ENCODE data around the gene SLC26A5. TPM values are rescaled to one million over a fixed set of nuclear protein-coding genes. Genes with fewer than 3 reads are reported as not detected.
"Not testable (repeated sequence)": the region's sequence is repeated elsewhere in the genome, so short reads cannot be mapped to it uniquely, and the experiment has no call there.

The SLC26A5 gene, protein sequence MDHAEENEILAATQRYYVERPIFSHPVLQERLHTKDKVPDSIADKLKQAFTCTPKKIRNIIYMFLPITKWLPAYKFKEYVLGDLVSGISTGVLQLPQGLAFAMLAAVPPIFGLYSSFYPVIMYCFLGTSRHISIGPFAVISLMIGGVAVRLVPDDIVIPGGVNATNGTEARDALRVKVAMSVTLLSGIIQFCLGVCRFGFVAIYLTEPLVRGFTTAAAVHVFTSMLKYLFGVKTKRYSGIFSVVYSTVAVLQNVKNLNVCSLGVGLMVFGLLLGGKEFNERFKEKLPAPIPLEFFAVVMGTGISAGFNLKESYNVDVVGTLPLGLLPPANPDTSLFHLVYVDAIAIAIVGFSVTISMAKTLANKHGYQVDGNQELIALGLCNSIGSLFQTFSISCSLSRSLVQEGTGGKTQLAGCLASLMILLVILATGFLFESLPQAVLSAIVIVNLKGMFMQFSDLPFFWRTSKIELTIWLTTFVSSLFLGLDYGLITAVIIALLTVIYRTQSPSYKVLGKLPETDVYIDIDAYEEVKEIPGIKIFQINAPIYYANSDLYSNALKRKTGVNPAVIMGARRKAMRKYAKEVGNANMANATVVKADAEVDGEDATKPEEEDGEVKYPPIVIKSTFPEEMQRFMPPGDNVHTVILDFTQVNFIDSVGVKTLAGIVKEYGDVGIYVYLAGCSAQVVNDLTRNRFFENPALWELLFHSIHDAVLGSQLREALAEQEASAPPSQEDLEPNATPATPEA
- polyA plus RNA-seq (2011; rRNA removed), result not detected in 2 replicates
- not detected in 2 replicates for polyA minus RNA-seq (2011; rRNA and poly(A)+ RNA removed)

DNA sequence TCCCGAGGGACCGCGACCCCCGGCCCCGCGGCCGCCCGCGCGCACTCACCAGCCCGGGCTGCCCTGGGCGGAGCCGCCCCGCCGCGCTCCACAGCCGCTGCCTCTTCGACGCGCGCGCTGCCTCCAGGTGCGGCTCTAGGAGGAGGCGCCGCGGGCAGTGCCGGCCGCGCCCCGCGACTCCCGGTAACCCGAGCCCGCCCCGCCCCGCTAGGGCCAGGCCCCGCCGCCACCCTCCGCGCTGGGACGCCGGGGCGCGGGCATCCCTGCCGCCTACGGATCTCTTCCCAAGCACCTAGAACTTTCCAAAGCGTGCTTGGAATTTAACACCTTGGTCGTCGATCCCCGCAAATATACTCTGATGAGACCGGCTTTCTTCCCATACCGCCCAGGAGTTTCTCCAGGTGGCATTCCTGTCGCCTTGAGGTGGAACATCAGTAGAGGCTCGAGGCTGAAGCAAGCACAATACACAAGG is at the start of gene SLC26A5:
SLC26A5 (minus strand) TSS at position 159 of the 472 bp plus-strand sequence. CDS start 24,693 bp downstream, outside the sequence.
- ChIA-PET CTCF (interaction anchor here (1.4 kb wide), 1 partner anchor 28 kb away, joined by 5 read pairs; no protein-coding TSS in a partner anchor), POLR2A (no interaction called here)
- Histone ChIP-seq H3K27me3 (ENCODE audit: control insufficient read depth, insufficient read depth, low read length) (peaks cover 8% of the 10 kb centered on the region), H3K4me3 (ENCODE audit: low read depth, low read length) (peak within 1 kb of the TSS; percentile 21), H3K36me3 (ENCODE audit: control insufficient read depth, insufficient read depth, low read length) (no peaks in the 10 kb centered on the region)
- no peak for DNase-seq (ENCODE audit: low read depth)
- TF ChIP-seq, protein P1, sequence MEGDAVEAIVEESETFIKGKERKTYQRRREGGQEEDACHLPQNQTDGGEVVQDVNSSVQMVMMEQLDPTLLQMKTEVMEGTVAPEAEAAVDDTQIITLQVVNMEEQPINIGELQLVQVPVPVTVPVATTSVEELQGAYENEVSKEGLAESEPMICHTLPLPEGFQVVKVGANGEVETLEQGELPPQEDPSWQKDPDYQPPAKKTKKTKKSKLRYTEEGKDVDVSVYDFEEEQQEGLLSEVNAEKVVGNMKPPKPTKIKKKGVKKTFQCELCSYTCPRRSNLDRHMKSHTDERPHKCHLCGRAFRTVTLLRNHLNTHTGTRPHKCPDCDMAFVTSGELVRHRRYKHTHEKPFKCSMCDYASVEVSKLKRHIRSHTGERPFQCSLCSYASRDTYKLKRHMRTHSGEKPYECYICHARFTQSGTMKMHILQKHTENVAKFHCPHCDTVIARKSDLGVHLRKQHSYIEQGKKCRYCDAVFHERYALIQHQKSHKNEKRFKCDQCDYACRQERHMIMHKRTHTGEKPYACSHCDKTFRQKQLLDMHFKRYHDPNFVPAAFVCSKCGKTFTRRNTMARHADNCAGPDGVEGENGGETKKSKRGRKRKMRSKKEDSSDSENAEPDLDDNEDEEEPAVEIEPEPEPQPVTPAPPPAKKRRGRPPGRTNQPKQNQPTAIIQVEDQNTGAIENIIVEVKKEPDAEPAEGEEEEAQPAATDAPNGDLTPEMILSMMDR (IDR thresholded peaks at IDR 0.05; ENCODE audit: insufficient read depth, low read depth, low read length), result no peak

DNA sequence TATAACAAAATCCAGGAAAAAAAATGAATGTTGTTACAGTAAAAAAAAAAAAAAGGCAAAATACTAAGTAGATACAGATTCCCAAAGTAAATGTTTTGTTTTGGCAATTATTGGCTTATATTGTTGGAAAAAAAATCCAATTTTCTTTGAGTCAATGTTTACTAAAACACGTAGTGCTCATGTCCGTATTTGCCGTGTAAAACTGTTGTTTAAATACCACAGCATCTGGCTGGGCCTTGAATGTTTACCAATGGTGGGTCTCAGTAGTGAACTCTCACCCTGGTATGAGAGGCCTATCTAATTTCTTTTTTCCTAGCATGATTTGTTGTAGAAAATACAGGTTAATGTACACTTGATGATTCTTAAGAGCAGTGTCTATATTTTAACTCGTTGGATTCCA is 41.4 kb upstream of the SLC26A5 start:
- DNase-seq (ENCODE audit: low read depth), result no peak
- POLR2A ChIA-PET, result no interaction called here
- H3K36me3 ChIP-seq (ENCODE audit: control insufficient read depth, insufficient read depth, low read length), result no peaks in the 10 kb centered on the region
- no peaks in the 10 kb centered on the region for H3K27me3 ChIP-seq (ENCODE audit: control insufficient read depth, insufficient read depth, low read length)
- CTCF ChIA-PET, result no interaction called here
- TF ChIP-seq, protein P1 (IDR thresholded peaks at IDR 0.05; ENCODE audit: insufficient read depth, low read depth, low read length), result no peak
- no peak overlapping the region for H3K4me3 ChIP-seq (ENCODE audit: low read depth, low read length)

GRCh38 chr7:103486873-103487272 is 40.9 kb upstream of the SLC26A5 start:
- DNase-seq (ENCODE audit: low read depth); POLR2A ChIA-PET; CTCF ChIA-PET; H3K36me3 ChIP-seq (ENCODE audit: control insufficient read depth, insufficient read depth, low read length); H3K27me3 ChIP-seq (ENCODE audit: control insufficient read depth, insufficient read depth, low read length); H3K4me3 ChIP-seq (ENCODE audit: low read depth, low read length): not testable (repeated sequence)

- no peak overlapping the region for H3K4me3 ChIP-seq (ENCODE audit: low read depth, low read length)
- ChIA-PET POLR2A (no interaction called here), CTCF (no interaction called here)
- DNase-seq (ENCODE audit: low read depth), result no peak
- TF ChIP-seq, protein P1 (IDR thresholded peaks at IDR 0.05; ENCODE audit: insufficient read depth, low read depth, low read length), result no peak
- H3K36me3 ChIP-seq (ENCODE audit: control insufficient read depth, insufficient read depth, low read length), result no peaks in the 10 kb centered on the region
- H3K27me3 ChIP-seq (ENCODE audit: control insufficient read depth, insufficient read depth, low read length), result no peaks in the 10 kb centered on the region
Measured at GRCh38 chr7:103480771-103481170, 34.8 kb upstream of the SLC26A5 start.

GRCh38 chr7:103474956-103475355 is 28.9 kb upstream of the SLC26A5 start:
- TF ChIP-seq, protein P1 (IDR thresholded peaks at IDR 0.05; ENCODE audit: insufficient read depth, low read depth, low read length), result no peak
- CTCF ChIA-PET, result interaction anchor here (0.6 kb wide), 1 partner anchor 171 kb away, joined by 5 read pairs; no protein-coding TSS in a partner anchor
- Histone ChIP-seq H3K27me3 (ENCODE audit: control insufficient read depth, insufficient read depth, low read length) (no peaks in the 10 kb centered on the region), H3K4me3 (ENCODE audit: low read depth, low read length) (no peak overlapping the region), H3K36me3 (ENCODE audit: control insufficient read depth, insufficient read depth, low read length) (no peaks in the 10 kb centered on the region)
- DNase-seq (ENCODE audit: low read depth), result no peak
- POLR2A ChIA-PET, result no interaction called here

Data from BJ (cell line).